DOHH2 (cell line): ENCODE results near the gene FREM2.

Experiments
- H3F3A ChIP-seq: fragments of 200-600 bp; sonication (generic), shearing (Covaris generic); 2 replicates; pipeline ENCODE4 v1.6.0; 2016; ENCODE audit warnings: antibody characterized with exemption, mild to moderate bottlenecking; ENCODE audit not compliant: control insufficient read depth, insufficient read depth
- H3K27ac ChIP-seq: fragments of 200-600 bp; sonication (generic); 2 replicates; pipeline ENCODE4 v1.5.1; 2014; ENCODE audit warnings: low read depth, mild to moderate bottlenecking, low read length, moderate library complexity
- H3K27me3 ChIP-seq: fragments of 200-600 bp; sonication (generic); 2 replicates; pipeline ENCODE4 v1.6.1; 2014; ENCODE audit warnings: mild to moderate bottlenecking, low read length, mixed read lengths; ENCODE audit not compliant: control insufficient read depth
- H3K36me3 ChIP-seq: fragments of 200-600 bp; sonication (generic); 2 replicates; pipeline ENCODE4 v1.6.1; 2014; ENCODE audit warnings: mild to moderate bottlenecking, low read length, moderate library complexity, mixed read lengths; ENCODE audit not compliant: control insufficient read depth
- H3K4me1 ChIP-seq: fragments of 200-600 bp; sonication (generic); 2 replicates; pipeline ENCODE4 v1.6.1; 2014; ENCODE audit warnings: mild to moderate bottlenecking, low read length, mixed read lengths; ENCODE audit not compliant: control insufficient read depth
- H3K4me2 ChIP-seq: fragments of 200-600 bp; sonication (generic); 2 replicates; pipeline ENCODE4 v1.6.0; 2014; ENCODE audit warnings: mild to moderate bottlenecking, low read length, moderate library complexity
- H3K4me3 ChIP-seq: fragments of 200-600 bp; sonication (generic); 2 replicates; pipeline ENCODE4 v1.5.1; 2014; ENCODE audit warnings: mild to moderate bottlenecking, low read length, mixed read lengths
- H3K79me2 ChIP-seq: fragments of 200-600 bp; sonication (generic); 2 replicates; pipeline ENCODE4 v1.6.1; 2014; ENCODE audit warnings: mild to moderate bottlenecking, low read length, mixed read lengths; ENCODE audit not compliant: control insufficient read depth
- H3K9me2 ChIP-seq: fragments of 200-600 bp; sonication (generic); replicated peaks from 2 replicates; pipeline ENCODE4 v1.6.1; 2014; ENCODE audit warnings: mild to moderate bottlenecking, low read length, mixed read lengths; ENCODE audit not compliant: control insufficient read depth
- H3K9me3 ChIP-seq: fragments of 200-600 bp; sonication (generic); 2 replicates; pipeline ENCODE4 v1.6.1; 2014; ENCODE audit warnings: antibody characterized with exemption, low read length, mixed read lengths; ENCODE audit not compliant: control insufficient read depth, insufficient read depth
- H4K20me1 ChIP-seq: fragments of 200-600 bp; sonication (generic); 2 replicates; pipeline ENCODE4 v1.6.0; 2014; ENCODE audit warnings: low read depth, mild to moderate bottlenecking, antibody characterized with exemption, low read length, moderate library complexity; ENCODE audit not compliant: control insufficient read depth, insufficient read depth
- CTCF ChIP-seq: fragments of 200-600 bp; sonication (generic); IDR thresholded peaks from one replicate; pipeline ENCODE4 v1.5.1; 2014; ENCODE audit warnings: antibody characterized with exemption, mild to moderate bottlenecking, low read depth, low read length; ENCODE audit not compliant: poor library complexity, severe bottlenecking
- EZH2phosphoT487 ChIP-seq: fragments of 200-600 bp; sonication (generic); IDR thresholded peaks from 2 replicates; pipeline ENCODE4 v1.6.1; 2017; ENCODE audit warnings: borderline replicate concordance, mild to moderate bottlenecking, antibody characterized with exemption, low read length, moderate library complexity, mixed read lengths

The FREM2 gene

GRCh38 chr13:38785042-38785441 is 98.2 kb downstream of the FREM2 start:
- Histone ChIP-seq H3K4me1 (no peaks in the 10 kb centered on the region), H3K79me2 (no peaks in the 10 kb centered on the region), H3K4me3 (no peak overlapping the region), H3K9me2 (no peaks in the 10 kb centered on the region), H3K4me2 (no peak overlapping the region), H3K27ac (no peak overlapping the region), H3K27me3 (no peaks in the 10 kb centered on the region), H4K20me1 (no peaks in the 10 kb centered on the region), H3F3A (no peaks in the 10 kb centered on the region), H3K36me3 (no peaks in the 10 kb centered on the region), H3K9me3 (no peaks in the 10 kb centered on the region)
- TF ChIP-seq CTCF (no peak), EZH2phosphoT487 (no peak)

GRCh38 chr13:38785490-38785889 is 98.6 kb downstream of the FREM2 start:
- H3F3A ChIP-seq: no peaks in the 10 kb centered on the region
- H3K9me3 ChIP-seq: no peaks in the 10 kb centered on the region
- no peak overlapping the region for H3K4me3 ChIP-seq
- no peak for TF ChIP-seq EZH2phosphoT487
- H3K36me3 ChIP-seq: no peaks in the 10 kb centered on the region
- H4K20me1 ChIP-seq: no peaks in the 10 kb centered on the region
- H3K79me2 ChIP-seq: no peaks in the 10 kb centered on the region
- no peak overlapping the region for H3K27ac ChIP-seq
- H3K27me3 ChIP-seq: no peaks in the 10 kb centered on the region
- H3K9me2 ChIP-seq: no peaks in the 10 kb centered on the region
- H3K4me2 ChIP-seq: no peak overlapping the region
- H3K4me1 ChIP-seq: no peaks in the 10 kb centered on the region

GRCh38 chr13:38787550-38787949 is 100.7 kb downstream of the FREM2 start:
- H3K27ac ChIP-seq: no peak overlapping the region
- H3K9me3 ChIP-seq: no peaks in the 10 kb centered on the region
- no peaks in the 10 kb centered on the region for H3K4me1 ChIP-seq
- no peaks in the 10 kb centered on the region for H3K36me3 ChIP-seq
- no peak overlapping the region for H3K4me2 ChIP-seq
- H3K27me3 ChIP-seq: no peaks in the 10 kb centered on the region
- H3F3A ChIP-seq: no peaks in the 10 kb centered on the region
- H3K79me2 ChIP-seq: no peaks in the 10 kb centered on the region
- no peaks in the 10 kb centered on the region for H3K9me2 ChIP-seq
- H4K20me1 ChIP-seq: no peaks in the 10 kb centered on the region
- H3K4me3 ChIP-seq: no peak overlapping the region
- TF ChIP-seq EZH2phosphoT487 (no peak), CTCF (no peak)

- H3K27ac ChIP-seq: no peak overlapping the region
- H3F3A ChIP-seq: no peaks in the 10 kb centered on the region
- no peaks in the 10 kb centered on the region for H4K20me1 ChIP-seq
- no peaks in the 10 kb centered on the region for H3K79me2 ChIP-seq
- H3K9me3 ChIP-seq: no peaks in the 10 kb centered on the region; the same call in 1 of the 2 replicates
- no peaks in the 10 kb centered on the region for H3K4me1 ChIP-seq
- H3K27me3 ChIP-seq: no peaks in the 10 kb centered on the region
- H3K4me3 ChIP-seq: no peak overlapping the region
- H3K4me2 ChIP-seq: no peak overlapping the region
- TF ChIP-seq CTCF (no peak), EZH2phosphoT487 (no peak)
- H3K9me2 ChIP-seq: no peaks in the 10 kb centered on the region
- no peaks in the 10 kb centered on the region for H3K36me3 ChIP-seq
Measured at GRCh38 chr13:38796890-38797289, 110.0 kb downstream of the FREM2 start.
